ENCODE data around the gene METTL26. TPM values are rescaled to one million over a fixed set of nuclear protein-coding genes. Genes with fewer than 3 reads are reported as not detected.

Gene METTL26
- total and polyA plus RNA-seq, 9 of the 15 experiments (the other 6 are each of a cell fraction or from before 2014, with no cell fraction given): 7.3 to 262 (median 80.9) TPM

DNA sequence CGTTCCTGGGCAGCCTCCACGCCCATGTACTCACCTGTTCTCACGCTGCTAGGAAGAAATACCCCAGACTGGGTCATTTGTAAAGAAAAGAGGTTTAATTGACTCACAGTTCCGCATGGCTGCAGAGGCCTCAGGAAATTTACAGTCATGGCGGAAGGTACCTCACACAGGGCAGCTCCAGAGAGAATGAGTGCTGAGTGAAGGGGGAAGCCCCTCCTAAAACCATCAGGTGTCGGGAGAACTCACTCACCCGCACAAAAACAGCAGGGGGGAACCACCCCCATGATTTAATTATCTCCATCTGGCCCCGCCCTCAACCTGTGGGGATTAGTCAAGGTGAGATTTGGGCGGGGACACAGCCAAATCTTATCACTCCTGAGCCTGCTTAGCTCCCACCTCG, 28.1 kb downstream of the METTL26 start:
- FAIRE-seq: no peak
- TF ChIP-seq MNT (conservative IDR thresholded peaks at IDR 0.05) (no peak), ATF4 (CRISPR knock-in tag; IDR thresholded peaks at IDR 0.05) (no peak), PML (IDR thresholded peaks at IDR 0.05; ENCODE audit: low read length) (no peak), MCM5 (IDR thresholded peaks at IDR 0.05; ENCODE audit: low read depth) (no peak), EHMT2 (IDR thresholded peaks at IDR 0.05) (no peak), RBM25 (IDR thresholded peaks at IDR 0.05; ENCODE audit: low read depth, low read length, severe bottlenecking) (no peak), GATAD2A (IDR thresholded peaks at IDR 0.05) (no peak), ZNF3 (CRISPR knock-in tag; IDR thresholded peaks at IDR 0.05) (no peak)
- TF ChIP-seq, protein P1, sequence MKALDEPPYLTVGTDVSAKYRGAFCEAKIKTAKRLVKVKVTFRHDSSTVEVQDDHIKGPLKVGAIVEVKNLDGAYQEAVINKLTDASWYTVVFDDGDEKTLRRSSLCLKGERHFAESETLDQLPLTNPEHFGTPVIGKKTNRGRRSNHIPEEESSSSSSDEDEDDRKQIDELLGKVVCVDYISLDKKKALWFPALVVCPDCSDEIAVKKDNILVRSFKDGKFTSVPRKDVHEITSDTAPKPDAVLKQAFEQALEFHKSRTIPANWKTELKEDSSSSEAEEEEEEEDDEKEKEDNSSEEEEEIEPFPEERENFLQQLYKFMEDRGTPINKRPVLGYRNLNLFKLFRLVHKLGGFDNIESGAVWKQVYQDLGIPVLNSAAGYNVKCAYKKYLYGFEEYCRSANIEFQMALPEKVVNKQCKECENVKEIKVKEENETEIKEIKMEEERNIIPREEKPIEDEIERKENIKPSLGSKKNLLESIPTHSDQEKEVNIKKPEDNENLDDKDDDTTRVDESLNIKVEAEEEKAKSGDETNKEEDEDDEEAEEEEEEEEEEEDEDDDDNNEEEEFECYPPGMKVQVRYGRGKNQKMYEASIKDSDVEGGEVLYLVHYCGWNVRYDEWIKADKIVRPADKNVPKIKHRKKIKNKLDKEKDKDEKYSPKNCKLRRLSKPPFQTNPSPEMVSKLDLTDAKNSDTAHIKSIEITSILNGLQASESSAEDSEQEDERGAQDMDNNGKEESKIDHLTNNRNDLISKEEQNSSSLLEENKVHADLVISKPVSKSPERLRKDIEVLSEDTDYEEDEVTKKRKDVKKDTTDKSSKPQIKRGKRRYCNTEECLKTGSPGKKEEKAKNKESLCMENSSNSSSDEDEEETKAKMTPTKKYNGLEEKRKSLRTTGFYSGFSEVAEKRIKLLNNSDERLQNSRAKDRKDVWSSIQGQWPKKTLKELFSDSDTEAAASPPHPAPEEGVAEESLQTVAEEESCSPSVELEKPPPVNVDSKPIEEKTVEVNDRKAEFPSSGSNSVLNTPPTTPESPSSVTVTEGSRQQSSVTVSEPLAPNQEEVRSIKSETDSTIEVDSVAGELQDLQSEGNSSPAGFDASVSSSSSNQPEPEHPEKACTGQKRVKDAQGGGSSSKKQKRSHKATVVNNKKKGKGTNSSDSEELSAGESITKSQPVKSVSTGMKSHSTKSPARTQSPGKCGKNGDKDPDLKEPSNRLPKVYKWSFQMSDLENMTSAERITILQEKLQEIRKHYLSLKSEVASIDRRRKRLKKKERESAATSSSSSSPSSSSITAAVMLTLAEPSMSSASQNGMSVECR (CRISPR knock-in tag; IDR thresholded peaks at IDR 0.05): no peak
- TF ChIP-seq, protein P2, sequence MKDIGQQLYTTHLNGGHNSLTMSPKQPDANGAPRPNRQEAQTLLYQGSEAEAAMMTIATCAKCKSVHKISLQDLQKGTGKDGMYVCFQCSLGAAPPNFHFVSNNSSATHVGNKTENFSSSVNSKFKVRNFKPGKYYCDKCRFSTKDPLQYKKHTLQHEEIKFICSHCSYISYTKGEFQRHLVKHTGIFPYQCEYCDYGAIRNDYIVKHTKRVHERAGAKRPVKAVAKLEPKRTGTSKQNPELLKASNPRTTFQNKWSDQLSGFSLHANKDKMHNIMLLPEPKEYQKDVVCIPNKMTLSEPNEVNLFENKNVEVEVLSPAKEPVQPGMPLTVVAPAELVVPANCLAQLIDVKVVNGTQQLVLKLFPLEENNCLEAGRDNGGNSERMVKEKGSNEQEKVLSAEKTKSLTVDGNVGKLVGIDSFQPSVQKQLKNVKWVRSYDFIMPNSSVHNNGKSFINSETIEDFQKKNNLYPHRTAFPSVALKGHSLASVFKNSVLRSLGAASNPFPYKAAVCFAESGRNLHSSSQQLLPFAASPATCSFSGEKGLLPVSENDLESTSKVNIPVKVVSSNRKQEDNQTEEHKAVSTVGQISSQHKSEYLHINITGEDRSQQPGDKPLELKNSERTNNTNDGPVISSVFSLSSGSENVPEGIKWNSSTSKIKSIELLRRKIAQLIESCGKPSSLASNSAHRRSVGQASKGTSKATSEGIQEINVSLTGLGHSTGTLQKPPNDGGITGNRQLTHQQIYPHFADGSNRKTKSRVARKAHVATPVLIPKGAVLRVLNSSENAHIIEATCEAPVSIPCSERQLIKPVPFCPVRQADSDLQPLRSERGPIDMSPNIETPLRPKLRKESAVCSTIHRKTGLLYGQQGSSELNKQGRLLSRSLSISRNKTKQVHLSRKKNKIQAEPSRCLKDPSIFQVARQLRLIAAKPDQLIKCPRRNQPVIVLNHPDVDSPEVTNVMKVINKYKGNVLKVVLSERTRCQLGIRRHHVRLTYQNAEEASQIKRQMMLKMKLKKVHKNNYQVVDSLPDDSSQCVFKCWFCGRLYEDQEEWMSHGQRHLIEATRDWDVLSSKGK (CRISPR knock-in tag; IDR thresholded peaks at IDR 0.05): no peak

More for the DNA sequence above, 28.1 kb downstream of the METTL26 start:
- H3K79me2 ChIP-seq (ENCODE audit: control insufficient read depth, insufficient read depth, low read length): peaks cover 38% of the 10 kb centered on the region
- H3K9me3 ChIP-seq (replicated peaks; ENCODE audit: control insufficient read depth, insufficient read depth, low read depth, low read length): peaks cover 2% of the 10 kb centered on the region; the same call in 1 of the 2 replicates
- peaks cover 0 to 26% of the 10 kb centered on the region in 2 experiments; a peak in 2 of 5 replicates for H3K4me1 ChIP-seq (replicated peaks in 1 of 2; ENCODE audit: control insufficient read depth in 2 of 2, insufficient read depth in 2 of 2, low read length in 2 of 2)
- ChIA-PET POLR2A (interaction anchor here (1.0 to 1.2 kb wide), 3 partner anchors 14 to 29 kb away, joined by 3 to 4 read pairs (median 4); partner anchors contain the start of genes METTL26 and RAB40C), CTCF (ENCODE audit: low intra/inter-chr PET ratio) (no interaction called here)
- H2AFZ ChIP-seq (ENCODE audit: low read depth, low read length): no peak overlapping the region
- H3K36me3 ChIP-seq (ENCODE audit: control insufficient read depth, insufficient read depth, low read length): peaks cover 4% of the 10 kb centered on the region; the same call in 1 of the 3 replicates
- no TSS peak for BruUV-seq (replicated peaks)
- DNase-seq (ENCODE audit: extremely low read depth in 1 of 4, low spot score in 3 of 4) (no peak), ATAC-seq (no peak)
- H3K9ac ChIP-seq (ENCODE audit: insufficient read depth in 1 of 2, low read depth in 2 of 2, low read length in 2 of 2): no peak overlapping the region
- no peak overlapping the region for H3K4me2 ChIP-seq (ENCODE audit: insufficient read depth, low read length)
- H3K27ac ChIP-seq (ENCODE audit: extremely low read depth, low read depth, low read length): no peak overlapping the region
- no peaks in the 10 kb centered on the region for H3K9me1 ChIP-seq (ENCODE audit: control insufficient read depth, insufficient read depth, low read length)
- WGBS (ENCODE audit: insufficient coverage, low coverage, missing lambda C conversion rate): 55% methylated on average over 10 of the region's 10 CpGs
- no peaks in the 10 kb centered on the region for H3K27me3 ChIP-seq (ENCODE audit: control insufficient read depth in 2 of 2, insufficient read depth in 2 of 2, low read length in 2 of 2)
- H3K4me3 ChIP-seq: no peak overlapping the region
- in situ Hi-C loops (cut with MboI) (no loop called here), intact Hi-C loops (cut with micrococcal nuclease) (no loop called here)
- no peaks in the 10 kb centered on the region for H4K20me1 ChIP-seq (replicated peaks; ENCODE audit: control insufficient read depth, insufficient read depth, low read length)
